HG03457 (cell line): Measurements from ENCODE around the gene STK26.
"Not testable (repeated sequence)": the region's sequence is repeated elsewhere in the genome, so short reads cannot be mapped to it uniquely, and the experiment has no call there.

Source experiments
- ATAC-seq: cut with Tn5 transposase; IDR thresholded peaks from one replicate; pipeline ENCODE4 v1.9.1; 2021; ENCODE audit warnings: moderate number of reproducible peaks; ENCODE audit not compliant: unreplicated experiment

STK26 gene

DNA sequence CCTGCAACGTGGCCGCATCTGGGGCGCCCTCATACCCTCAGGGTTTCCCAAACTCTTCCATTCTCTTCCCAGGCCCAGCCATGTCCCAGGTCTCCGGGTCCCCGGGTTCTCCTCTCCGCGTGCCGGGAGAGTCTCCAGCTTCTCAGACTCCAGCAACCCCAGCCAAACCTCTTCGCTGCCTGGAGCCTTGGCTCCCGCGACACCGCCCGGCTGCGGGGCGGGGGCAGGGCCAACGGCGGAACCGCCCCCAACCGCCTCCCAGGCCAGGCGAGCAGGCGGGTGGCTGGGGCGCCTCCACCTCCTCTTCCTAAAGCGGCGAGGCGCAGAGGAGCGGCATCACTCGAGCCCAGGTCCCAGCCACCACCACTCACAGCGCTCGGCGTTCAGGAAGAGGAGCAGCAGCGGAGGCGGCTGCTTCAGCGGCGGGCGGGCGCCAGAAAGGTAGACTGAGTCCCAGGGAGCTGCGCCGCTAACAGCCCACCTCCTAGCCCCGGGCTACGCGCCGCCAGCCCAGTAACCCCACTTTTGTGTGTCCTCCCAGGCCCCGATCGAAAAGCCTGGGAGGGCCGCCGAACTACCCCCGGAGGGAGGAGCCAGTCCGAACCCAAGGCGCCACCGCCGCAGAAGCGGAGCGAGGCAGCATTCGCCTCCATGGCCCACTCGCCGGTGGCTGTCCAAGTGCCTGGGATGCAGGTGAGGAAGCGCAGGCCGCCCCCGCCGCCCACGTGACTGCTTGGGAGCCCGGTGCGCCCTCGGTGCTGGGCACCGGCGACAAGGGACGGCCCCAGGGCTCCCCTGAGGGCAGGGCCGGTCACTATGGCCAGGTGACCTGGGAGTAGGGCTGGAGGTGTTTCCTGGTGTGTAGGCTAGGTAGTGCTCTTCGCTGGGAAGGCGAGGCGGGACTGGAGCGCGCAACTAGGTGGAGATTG is at the start of gene STK26:
TSS of gene STK26 (plus strand) at position 336 of the 929 bp plus-strand sequence. CDS start at position 652, 316 bp downstream.
- peak; percentile 71 for ATAC-seq

GRCh38 chrX:131975851-131976250 is 47.3 kb upstream of the STK26 start:
- no peak for ATAC-seq

GRCh38 chrX:131977619-131978018 is 45.5 kb upstream of the STK26 start:
- no peak for ATAC-seq

- ATAC-seq: no peak
These were observed 44.0 kb upstream of the STK26 start for GRCh38 chrX:131979116-131979515.

- ATAC-seq: no peak
These were observed 37.5 kb upstream of the STK26 start for GRCh38 chrX:131985526-131986049.

- ATAC-seq: peak; percentile 98
These were observed 35.9 kb upstream of the STK26 start for GRCh38 chrX:131987252-131987651.

DNA sequence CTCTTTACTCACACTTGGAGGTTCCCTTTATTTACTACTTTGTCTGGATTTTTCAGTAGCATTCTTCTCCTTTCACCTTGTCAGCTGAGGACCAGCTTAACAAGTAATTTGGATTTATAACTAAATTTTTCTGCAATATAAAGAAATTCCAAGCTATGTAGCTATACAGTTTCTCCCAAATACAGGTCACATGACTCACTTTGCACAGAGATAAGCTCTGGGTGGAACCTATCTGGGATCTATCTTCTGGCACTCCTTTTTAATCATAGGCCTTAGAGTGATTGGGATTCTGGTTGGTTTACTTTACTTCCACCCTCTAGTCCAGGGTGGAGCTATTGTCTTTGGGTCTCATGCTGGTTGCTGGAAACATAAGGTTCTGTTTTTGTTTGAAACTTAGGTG is 34.9 kb upstream of the STK26 start:
- ATAC-seq: no peak

DNA sequence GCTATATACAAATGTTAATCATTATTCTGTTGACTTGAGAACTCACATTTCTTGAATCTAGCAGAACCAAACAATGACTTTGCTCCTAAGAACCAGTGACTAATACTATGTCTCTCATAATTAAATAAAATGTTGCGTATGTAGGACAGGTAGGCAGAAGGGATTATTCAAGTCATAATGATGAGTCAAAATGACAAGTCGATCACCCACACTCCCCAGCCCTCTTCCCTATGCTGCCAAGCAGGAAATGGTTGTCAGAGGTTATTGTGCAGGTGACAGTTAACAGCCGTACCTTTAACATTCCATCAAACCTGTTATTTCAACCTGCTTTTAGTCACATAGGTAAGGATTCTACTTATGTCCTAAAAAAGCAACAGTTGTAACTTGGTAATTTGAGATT is 22.0 kb upstream of the STK26 start:
- ATAC-seq: no peak

DNA sequence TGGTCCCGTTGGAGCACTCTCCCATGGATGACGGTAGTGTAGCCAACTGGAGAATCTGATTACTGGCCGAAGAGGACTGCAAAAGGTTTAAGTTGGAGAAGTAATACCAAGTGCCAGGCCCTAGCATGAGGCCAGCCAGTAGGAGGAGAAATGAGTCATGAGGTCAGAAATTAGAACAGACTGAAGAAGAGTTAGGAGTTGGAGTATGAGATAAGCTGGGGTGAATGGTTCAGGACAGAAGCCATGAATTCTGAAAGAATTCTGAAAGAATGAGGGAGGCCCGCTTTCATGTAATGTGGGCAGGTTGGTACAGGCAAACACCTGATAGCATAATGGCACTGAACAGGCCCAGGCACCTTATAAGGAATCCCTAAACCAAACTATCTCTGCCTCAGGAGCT is 18.4 kb upstream of the STK26 start:
- no peak for ATAC-seq

DNA sequence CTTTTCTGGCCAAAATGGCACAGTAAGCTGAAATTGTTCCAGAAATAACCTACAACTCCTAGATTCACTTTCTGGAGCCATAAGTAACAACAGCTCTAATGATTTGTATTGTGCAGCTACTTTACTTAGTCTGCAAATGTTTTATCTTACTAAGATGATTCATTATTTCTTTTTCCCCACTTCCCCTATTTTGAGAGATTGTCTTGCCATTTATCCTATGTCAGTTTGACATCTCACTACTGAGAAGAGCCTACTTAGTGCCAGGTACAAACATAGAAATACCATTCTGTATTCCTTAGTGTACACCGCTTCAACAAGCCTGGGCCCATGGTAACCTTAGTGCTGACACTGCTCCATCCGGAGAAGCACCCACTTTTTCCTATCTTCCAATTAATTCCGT is 13.8 kb upstream of the STK26 start:
- ATAC-seq: no peak

GRCh38 chrX:132010213-132010612 is 12.9 kb upstream of the STK26 start:
- ATAC-seq: not testable (repeated sequence)

- ATAC-seq: no peak
These were observed 7.2 kb upstream of the STK26 start for GRCh38 chrX:132015875-132016274.

DNA sequence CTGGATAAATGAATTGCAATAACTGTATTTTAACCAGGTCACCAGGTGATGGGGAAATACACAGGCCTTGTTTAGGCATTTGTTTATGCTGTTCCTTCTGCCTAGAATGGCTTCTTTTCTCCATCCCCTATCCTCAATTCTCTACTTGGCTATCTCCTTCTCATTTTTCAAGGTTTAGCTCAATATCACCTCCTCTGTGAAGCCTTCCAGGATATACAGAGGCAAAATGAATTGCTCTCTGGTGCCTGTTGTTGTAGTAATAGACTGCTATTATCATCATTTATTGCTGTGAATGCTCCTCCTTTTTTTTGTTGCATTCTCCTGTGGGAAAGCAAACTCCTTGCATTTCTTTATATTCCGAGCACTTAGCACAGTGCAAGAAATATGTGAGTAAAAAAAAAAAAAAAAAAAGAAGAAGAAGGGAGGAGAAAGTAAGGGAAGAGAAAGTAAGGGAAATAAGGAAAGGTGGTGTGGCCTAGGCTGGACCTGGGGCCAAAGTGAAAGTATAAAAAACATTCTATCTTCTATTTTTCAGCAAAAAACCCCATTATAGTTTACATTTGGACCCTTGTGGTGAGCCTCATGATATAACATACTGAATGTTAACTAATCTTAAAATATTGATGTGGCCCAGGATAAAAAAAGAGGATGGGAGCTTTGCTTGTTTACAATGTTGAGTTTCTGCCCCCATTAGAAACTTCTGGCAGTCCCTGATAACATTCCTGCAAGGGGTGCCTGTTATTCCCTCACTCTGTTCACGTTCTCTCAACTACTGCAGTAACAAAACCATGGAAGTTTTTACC is 6.3 kb upstream of the STK26 start:
- ATAC-seq: no peak

DNA sequence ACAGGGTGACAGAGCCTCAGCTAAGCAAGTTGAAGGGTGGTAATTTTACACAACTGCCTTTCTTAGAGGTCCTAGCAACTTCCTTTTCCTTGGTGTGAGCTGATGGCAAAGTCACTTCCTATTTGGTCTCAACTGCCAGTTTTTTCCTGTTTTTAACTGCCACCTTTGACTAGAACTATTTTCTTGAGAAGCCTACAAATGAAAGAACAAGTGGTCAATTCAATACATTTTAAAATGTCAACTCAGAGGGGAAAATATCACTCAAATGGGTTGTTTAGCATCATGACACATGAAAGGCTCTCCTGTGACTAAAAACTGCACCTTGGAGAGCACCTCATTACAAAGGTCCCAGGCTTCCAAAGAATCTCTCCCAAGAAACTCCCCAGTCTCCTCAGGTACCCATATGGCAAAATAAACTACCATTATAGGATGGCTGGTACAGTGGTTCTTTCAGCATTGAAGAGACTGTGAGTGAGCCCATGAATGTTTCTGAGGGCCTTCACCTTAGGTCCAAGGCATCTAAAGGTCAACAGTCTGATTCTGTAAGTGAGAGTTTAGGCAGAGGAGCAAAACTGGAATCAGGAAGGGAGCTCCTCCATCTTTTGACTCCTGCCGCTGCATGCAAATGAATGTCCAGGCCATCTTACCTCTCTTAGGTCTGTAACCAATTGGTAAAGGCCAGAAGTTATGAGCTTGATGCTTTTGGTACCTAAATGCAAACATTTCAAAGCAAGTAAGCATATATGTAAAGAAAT is 5.5 kb upstream of the STK26 start:
- ATAC-seq: no peak

DNA sequence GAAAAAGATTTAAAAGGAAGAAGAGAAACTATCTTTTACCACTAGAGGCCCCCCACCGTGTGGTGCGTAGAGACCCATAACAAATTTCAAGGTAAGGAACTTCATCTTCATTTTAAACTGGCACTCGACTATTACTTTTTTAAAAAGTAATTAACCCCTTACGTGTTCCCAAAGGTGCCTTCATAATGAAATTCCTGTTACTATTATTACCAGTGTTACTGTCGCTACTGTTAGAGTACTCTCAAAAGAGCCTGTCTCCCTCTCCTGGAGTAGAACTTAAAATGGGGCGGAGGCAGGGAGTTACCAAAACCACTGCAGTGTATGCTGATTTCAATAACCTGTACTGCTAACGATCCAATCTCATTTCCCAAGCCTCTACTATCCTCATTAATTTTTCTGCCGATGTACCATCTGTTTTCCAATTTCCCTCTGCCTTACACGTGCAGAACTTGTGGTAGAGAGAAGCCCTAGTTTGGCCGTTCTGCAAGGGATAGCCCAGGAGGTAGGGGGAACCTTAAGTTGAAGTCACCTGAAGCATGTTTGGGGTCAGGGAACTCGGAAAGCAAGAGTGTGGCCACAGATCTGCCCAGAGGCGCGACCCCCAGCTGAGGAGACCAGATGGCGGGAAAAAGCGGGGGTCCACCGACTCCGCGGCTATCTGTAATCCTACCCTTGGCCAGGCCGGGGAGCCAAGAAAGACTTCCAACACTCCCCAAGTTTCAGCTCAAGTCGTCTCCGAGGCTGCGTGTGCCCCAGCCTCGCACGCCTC is 720 bp upstream of the STK26 start:
- peak; percentile 15 for ATAC-seq

DNA sequence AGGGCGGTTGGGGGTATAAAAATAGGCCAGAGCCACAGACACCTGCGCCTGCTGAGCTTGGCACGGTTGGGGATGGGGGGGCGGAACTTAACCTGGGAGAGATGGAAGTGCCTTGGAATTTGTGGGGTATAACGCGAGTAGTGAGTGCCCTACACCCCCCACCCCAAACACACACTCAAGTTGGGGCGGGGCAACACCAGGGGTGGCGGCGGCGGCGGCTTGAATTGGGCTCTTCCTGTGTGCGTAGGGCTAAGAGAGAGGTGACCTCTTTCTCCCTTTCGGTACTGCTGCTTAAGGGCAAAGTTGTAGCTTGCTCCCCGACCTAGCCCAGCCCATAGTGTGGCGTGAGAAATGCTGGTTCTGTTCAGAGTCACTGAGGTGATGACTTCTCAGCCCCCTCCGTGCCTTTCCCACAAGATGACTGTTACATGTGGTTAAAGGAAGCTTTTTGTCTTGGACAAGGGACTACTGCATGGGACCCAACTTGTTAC is 839 bp downstream of the STK26 start:
- ATAC-seq: peak; percentile 41

- ATAC-seq: no peak
These were observed 1.9 kb downstream of the STK26 start for GRCh38 chrX:132025041-132025440.

GRCh38 chrX:132030264-132030663 is 7.2 kb downstream of the STK26 start:
- ATAC-seq: no peak

- ATAC-seq: no peak
These were observed 8.8 kb downstream of the STK26 start for GRCh38 chrX:132031867-132032266.

GRCh38 chrX:132033166-132033565 is 10.1 kb downstream of the STK26 start:
- ATAC-seq: peak; percentile 66
